Amygdala (tissue), 56 donors: ENCODE results near the gene TRIM32.

Experiments used
- DNase-seq, 56 donors: peaks; one replicate each; lab custom pipeline; 2025; lab: John Stamatoyannopoulos, UW

Gene TRIM32

DNA sequence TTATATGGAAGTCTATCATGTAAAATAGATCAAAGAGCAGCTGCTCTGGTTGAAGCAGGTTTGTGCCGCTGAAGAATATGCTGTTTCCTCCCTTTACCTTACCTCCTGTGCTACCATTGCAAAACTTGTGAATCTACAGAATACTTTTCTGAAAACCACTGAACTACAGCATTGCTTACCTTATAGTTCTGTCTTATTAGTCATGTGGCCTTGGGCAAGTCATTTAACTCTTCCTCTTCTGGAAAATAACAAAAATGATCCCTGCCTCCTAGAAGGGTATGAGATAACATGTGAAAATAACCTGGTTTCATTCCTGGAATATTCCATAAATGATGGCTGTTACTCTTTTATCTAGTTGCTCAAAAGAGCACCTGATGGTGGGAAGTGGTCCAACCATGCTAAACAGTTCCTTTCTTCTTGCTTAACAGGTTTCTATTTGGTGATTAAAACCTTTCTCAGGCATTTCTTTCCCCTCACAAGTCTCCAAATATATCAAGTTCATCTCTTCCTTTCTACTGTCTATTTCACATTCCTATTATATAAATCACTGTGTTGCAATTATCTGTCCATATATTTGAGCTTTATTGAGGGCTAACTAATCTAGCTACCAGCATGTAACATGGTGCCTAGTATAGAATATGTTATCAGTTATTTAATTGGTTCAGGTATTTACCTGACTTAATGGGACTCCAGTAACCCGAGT, 15.0 kb downstream of the TRIM32 start:
- DNase-seq = no peak

DNA sequence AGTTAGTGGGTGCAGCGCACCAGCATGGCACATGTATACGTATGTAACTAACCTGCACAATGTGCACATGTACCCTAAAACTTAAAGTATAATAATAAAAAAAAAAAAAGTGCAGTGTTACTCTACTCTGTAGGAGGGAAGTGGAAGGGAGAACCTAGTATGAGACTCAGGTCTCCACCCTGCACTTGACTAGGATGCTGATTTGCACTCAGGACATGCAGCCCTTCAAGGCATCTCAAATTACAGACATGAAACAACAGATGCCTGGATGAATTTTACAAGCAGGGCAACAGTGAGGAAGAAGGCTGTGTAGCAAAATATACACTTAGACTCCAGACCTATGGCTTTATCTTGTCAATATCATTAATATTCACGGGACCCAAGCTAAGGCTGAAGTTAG, 16.5 kb downstream of the TRIM32 start:
- DNase-seq = no peak

- DNase-seq = no peak
Measured at GRCh38 chr9:116704470-116704869, 17.4 kb downstream of the TRIM32 start.

- no peak for DNase-seq
Measured at GRCh38 chr9:116705531-116705930, 18.4 kb downstream of the TRIM32 start.

DNA sequence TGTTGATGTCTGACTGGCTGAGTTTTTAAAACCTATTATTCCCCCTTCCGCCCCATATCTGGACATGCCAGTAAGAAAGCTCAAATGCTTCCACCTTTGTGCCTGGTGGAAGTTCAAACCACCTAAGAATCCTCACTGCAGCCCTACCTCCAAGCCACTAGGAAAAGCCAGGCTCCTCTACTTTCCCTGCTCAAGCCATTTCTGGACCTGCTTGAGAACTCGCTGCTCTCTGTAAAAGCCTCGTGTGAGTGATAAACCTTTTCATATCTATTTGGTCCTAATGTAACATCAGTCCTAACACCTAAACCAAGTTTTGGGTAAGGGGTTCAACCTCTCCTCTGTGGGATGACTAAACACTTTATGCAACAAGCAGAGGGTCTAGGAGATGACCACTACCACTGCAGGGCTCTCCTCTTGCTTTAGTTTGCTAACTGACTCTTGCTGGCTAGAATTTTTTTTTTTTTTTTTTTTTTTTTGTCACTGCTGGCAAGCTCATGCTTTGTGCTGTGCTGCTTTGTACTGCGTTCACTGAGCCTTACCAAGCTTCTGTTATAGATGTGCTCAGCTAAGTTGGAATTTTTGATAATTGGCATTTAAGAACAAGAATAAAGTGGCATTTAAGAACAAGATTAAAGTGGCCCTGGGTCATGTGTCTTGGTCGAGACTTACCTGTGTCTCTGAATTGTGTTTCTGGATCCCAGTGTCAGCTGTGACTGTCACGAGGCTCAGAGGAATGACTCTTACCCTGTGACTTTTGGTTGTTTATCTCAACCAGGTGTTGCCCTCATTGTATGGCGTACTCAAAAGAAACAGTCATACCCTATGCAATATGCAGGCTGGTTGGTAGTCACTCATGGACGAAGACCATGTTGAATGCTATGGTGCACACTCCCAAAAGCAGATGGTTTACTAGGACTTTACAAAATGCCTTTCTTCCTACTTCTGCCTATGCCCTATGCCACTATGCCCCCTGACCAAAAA, 19.5 kb downstream of the TRIM32 start:
- DNase-seq = no peak

- DNase-seq = no peak
Measured at GRCh38 chr9:116712781-116713180, 25.7 kb downstream of the TRIM32 start.

DNA sequence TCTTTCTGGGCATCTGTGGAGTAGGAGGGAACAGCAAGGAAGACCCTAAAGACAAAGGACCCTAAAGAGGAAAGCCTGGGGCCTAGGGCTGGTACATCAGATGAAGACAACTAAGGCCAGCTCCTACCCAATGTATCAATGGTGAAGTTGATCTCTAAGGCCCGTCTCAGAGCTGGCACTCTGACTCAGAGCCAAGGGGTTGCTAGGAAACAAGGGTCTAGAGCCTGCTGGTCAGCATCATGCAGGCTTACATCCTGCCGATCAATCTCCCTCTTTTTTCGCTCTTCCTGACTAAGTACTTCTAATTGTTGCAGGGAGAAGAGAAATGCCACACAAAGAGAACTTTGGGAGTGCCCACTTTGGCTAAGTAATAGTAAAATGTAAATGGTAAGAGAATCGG, 26.2 kb downstream of the TRIM32 start:
- no peak for DNase-seq

DNA sequence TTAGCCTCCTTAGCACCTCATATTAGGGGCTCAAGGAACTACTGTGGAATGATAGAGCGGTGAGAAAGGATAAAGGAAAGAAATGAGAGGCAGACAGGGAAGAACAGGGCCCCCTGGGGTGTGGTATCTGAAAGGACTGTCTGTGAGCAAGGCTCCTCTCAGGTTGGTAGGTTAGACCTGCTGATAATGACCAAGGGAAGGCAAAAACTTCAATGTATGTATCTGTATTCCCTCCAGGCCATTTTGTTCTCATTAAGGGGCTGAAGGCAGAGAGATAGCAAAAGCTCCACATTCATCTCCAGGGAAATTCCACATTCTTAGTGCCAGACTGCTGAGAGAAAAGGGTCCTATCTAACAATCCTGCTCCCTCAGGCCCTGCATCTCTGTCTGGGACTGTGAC, 28.6 kb downstream of the TRIM32 start:
- DNase-seq = no peak

DNA sequence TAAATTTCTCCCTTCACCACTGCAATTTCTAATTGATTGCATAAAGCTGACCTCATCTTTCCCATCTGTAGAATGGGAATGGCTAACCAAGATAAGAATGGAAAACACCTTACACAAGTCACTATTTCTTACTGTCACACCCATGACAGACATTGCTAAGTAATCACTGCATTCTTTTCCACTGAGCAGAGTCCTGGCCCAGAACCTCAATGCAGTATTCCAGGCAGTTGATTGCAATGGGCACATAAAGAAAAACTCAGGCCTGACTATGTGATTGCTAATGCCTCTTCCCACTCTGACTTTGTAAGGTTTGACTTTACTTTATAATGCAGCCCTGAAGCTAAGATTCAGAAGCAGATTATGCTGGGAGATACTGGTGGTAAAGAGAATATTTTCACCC, 29.3 kb downstream of the TRIM32 start:
- DNase-seq = no peak

DNA sequence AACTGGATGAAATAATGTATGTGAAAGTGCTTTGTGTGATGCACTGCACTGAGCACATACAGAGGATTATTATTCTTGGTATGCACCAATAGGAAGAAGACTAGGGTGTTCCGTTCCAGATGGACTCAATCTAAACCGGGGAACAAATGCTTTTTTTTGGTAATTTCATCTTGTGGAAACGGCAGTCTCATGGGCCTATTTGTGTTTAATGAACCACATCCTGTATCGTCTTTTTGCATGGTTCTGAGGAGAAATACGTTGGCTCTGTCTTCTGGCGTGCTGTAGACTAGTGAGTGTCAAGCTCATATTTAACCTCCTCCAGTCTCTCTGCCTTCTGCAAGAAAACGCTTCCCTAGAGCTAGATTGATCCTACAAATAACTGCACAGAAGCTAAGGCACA, 30.0 kb downstream of the TRIM32 start:
- DNase-seq = no peak

GRCh38 chr9:116718111-116718510, 31.0 kb downstream of the TRIM32 start:
- no peak for DNase-seq

- DNase-seq = no peak
Measured at GRCh38 chr9:116720111-116720510, 33.0 kb downstream of the TRIM32 start.

GRCh38 chr9:116721411-116721810, 34.3 kb downstream of the TRIM32 start:
- DNase-seq = no peak

DNA sequence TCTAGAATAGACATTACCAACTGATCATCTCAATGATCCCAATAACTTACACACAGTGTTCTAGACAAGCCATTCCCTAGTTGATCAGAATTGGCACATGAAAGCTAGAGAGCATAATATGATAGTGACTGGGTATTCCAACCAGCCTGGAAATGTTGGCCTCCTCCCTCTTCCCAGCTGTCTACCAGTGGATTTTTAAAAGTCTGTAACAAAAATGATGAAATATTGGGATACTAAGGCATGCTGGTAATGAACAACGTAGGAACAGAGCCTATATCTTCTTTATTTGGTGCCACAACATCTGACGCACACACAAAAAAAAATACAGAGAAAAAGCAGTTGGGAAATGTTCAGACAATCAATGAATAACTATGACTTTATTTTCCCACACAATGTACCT, 34.8 kb downstream of the TRIM32 start:
- no peak for DNase-seq

DNA sequence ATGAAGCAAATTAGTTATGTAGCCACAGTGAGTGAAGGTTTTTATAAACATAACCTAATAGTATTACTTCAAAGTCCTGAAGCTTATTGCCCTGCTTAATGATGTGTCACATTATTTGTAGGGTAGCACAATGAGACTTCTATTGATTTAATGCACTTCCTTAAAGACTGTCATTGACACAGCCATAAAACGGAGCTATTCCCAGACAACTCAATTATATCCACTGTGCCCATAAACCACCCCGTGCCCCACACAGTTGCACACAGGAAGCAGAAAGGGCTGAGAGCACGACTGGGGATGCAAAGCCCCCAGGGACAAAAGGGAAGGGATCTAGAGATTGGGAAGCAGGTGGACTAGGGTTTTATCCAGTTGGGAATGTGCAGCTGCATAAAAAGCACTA, 37.0 kb downstream of the TRIM32 start:
- no peak for DNase-seq

DNA sequence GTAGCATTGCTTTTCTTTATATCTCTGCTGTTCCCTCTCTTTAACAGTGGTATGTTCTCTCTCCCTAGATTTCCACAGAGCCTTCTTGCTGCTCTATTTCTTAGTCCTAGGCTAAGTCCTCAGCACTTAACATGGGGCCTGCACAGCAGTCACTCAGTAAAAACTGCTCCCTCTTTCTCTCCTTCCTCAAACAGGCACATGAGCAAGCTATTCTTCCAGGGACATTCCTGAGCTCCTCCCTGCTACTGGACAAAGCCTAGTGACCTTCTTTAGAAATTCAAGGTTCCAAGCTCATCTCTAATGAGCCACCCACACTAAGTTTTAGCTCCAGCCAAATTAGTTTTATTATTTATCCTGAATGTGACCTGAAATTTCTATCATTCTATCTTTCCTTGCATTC, 39.5 kb downstream of the TRIM32 start:
- DNase-seq = no peak

GRCh38 chr9:116733010-116733641, 46.0 kb downstream of the TRIM32 start:
- no peak for DNase-seq

DNA sequence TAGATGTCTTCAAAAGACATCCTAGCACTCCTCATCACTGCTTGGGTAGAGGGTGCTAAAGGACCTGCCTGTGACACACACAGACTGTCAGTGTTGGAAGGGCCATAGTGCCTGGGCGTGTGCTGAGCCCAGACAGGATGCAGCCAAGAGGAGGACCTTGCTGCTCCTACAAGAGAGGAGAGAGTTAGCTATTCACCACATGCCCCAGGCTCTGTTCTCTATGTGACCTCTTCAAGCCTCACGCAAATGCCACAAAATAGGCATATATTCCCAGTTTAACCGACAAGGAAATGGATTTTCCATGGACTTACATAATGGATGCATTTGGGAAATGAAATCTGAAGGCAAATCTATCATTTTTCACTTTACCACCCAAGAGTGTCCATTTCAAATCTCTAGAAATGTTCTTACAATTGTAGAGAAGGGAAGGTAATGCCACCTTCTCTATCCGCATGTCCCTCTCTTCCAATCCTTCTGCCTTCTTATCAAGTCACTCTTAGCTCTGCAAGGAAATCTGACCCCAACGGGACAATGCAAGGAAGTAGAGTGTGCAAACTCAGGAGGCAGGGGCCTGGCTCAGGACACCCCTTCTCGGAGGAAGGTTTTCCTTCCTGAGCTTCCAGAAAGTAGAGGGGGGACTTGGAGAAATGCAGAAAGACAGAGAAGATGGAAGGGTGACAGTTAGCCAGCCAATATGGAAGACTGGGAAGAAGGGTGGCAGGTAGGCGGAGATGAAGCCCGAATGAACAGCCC, 49.5 kb downstream of the TRIM32 start:
- no peak for DNase-seq

DNA sequence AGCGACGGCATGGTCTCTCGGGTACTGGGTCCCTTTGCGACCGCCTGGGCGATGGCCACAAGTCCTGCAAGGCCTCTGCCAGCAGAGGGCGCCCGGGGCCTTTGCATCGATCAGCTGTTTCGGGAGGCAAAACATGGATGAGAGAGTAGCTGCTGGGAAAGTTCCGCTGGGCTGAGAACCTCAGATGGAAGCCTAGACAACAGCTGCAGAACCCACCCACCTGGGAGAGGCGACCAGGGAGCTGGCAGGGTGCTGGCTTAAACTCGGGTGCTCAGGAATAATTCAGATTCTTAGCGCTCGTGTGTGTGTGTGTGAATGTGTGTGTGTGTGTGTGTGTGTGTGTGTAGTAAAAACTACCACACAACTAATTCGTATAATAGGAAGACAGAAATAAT, 50.0 kb downstream of the TRIM32 start:
- DNase-seq = peak in 55 of 56 donors; percentile 14 to 89 (median 61)

DNA sequence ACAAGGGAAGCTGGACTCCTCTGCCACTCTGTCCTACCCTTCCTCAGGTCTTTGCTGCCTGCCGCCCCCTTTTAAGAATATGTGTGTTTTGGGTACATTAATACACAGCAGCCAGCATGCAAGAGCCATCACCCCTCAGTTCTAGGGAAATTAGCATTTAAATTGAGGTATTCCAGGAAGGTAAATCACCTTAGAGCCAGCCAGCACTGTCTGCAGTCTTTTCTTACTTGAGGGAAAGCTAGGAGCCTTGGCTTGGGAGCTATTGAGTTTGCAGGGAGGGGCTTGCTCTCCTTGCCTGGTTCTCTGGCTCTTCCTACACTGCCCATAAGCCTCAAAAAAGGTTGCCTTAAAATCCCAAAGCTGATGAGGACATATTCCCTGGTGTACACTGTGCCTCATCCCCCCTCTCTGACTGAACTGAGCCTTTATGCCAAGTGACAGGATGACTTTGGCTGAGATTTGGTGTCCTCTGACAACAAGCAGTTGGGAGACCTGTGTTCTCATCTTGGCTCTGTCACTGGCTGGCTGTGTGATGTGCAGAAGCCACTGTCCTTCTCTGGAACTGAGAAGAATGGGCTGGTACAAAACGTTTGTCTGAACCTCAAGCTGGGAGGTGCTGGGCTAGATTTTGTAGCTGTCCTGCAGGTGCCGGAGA, 54.1 kb downstream of the TRIM32 start:
- DNase-seq = no peak
